Neural cell (in vitro differentiated cells): ENCODE measurements around the gene PDE4D. TPM values are rescaled to one million over a fixed set of nuclear protein-coding genes. Genes with fewer than 3 reads are reported as not detected.

Experiments used
- H2AFZ ChIP-seq: fragments of 200-600, 300-800 bp; sonication (generic), shearing (Covaris generic); 2 replicates; pipeline ENCODE4 v1.6.0; 2014; ENCODE audit warnings: low read depth, mild to moderate bottlenecking, antibody characterized with exemption, low read length, moderate library complexity
- H3F3A ChIP-seq: fragments of 200-600 bp; shearing (Covaris generic); 2 replicates; pipeline ENCODE4 v1.6.1; 2016; ENCODE audit warnings: mild to moderate bottlenecking, moderate library complexity, mixed read lengths, antibody characterized with exemption, low read length; ENCODE audit not compliant: insufficient read depth, poor library complexity, severe bottlenecking
- H3K27ac ChIP-seq: fragments of 200-600, 300-800 bp; sonication (generic), shearing (Covaris generic); 2 replicates; pipeline ENCODE4 v1.5.1; 2014; ENCODE audit warnings: mild to moderate bottlenecking, low read length, moderate library complexity
- H3K27me3 ChIP-seq: fragments of 300-800, 200-600 bp; sonication (generic), shearing (Covaris generic); 2 replicates; pipeline ENCODE4 v1.6.0; 2014; ENCODE audit warnings: mild to moderate bottlenecking, low read depth, low read length, moderate library complexity; ENCODE audit not compliant: insufficient read depth
- H3K36me3 ChIP-seq: fragments of 300-800, 200-600 bp; sonication (generic), shearing (Covaris generic); 2 replicates; pipeline ENCODE4 v1.5.1; 2014; ENCODE audit warnings: mild to moderate bottlenecking, antibody characterized with exemption, low read length, moderate library complexity; ENCODE audit not compliant: insufficient read depth
- H3K4me2 ChIP-seq: fragments of 300-800, 200-600 bp; sonication (generic), shearing (Covaris generic); 2 replicates; pipeline ENCODE4 v1.6.0; 2014; ENCODE audit warnings: mild to moderate bottlenecking, low read length
- H3K4me3 ChIP-seq: fragments of 300-800, 200-600 bp; sonication (generic), shearing (Covaris generic); 2 replicates; pipeline ENCODE4 v1.5.1; 2014; ENCODE audit warnings: mild to moderate bottlenecking, low read length, moderate library complexity
- H3K79me2 ChIP-seq: fragments of 200-600 bp; shearing (Covaris generic); replicated peaks from 2 replicates; pipeline ENCODE4 v1.6.0; 2014; ENCODE audit warnings: mild to moderate bottlenecking, low read length, moderate library complexity; ENCODE audit not compliant: insufficient read depth
- H3K9ac ChIP-seq: fragments of 300-800, 200-600 bp; sonication (generic), shearing (Covaris generic); 2 replicates; pipeline ENCODE4 v1.6.1; 2016; ENCODE audit warnings: mild to moderate bottlenecking, low read length, mixed read lengths
- H3K9me2 ChIP-seq: fragments of 200-600 bp; shearing (Covaris generic); 2 replicates; pipeline ENCODE4 v1.6.1; 2016; ENCODE audit warnings: mild to moderate bottlenecking, low read length, mixed read lengths; ENCODE audit not compliant: insufficient read depth
- H3K9me3 ChIP-seq: fragments of 200-600, 300-800 bp; sonication (generic), shearing (Covaris generic); 2 replicates; pipeline ENCODE4 v1.6.1; 2016; ENCODE audit warnings: mild to moderate bottlenecking, mixed run types, low read length, moderate library complexity, mixed read lengths
- H4K20me1 ChIP-seq: fragments of 200-600 bp; shearing (Covaris generic); 2 replicates; pipeline ENCODE4 v1.6.1; 2016; ENCODE audit warnings: mild to moderate bottlenecking, mixed run types; ENCODE audit not compliant: insufficient read depth
- EP300 ChIP-seq: fragments of 450-650 bp; conservative IDR thresholded peaks from 2 replicates; pipeline ENCODE4 v1.6.1; 2014; ENCODE audit warnings: antibody characterized with exemption, mild to moderate bottlenecking, moderate library complexity; ENCODE audit not compliant: poor library complexity, severe bottlenecking
- EZH2 ChIP-seq: fragments of 200-600, 300-800 bp; shearing (Covaris generic), sonication (generic); IDR thresholded peaks from 2 replicates; pipeline ENCODE4 v1.6.1; 2014; ENCODE audit warnings: antibody characterized with exemption, low read length, borderline replicate concordance, mild to moderate bottlenecking; ENCODE audit not compliant: insufficient read depth, poor library complexity, severe bottlenecking
- MXI1 ChIP-seq: fragments of 450-650 bp; conservative IDR thresholded peaks from 2 replicates; pipeline ENCODE4 v1.6.1; 2014; ENCODE audit warnings: antibody characterized with exemption, mild to moderate bottlenecking; ENCODE audit not compliant: poor library complexity, severe bottlenecking
- POLR2AphosphoS5 ChIP-seq: IDR thresholded peaks from 2 replicates; pipeline ENCODE4 v1.6.1; 2012
- RAD21 ChIP-seq: fragments of 450-650 bp; conservative IDR thresholded peaks from 2 replicates; pipeline ENCODE4 v1.6.1; 2014; ENCODE audit warnings: antibody characterized with exemption, mild to moderate bottlenecking, moderate library complexity
- SMC3 ChIP-seq: fragments of 450-650 bp; conservative IDR thresholded peaks from 2 replicates; pipeline ENCODE4 v1.6.1; 2014; ENCODE audit warnings: antibody characterized with exemption, mild to moderate bottlenecking, moderate library complexity; ENCODE audit not compliant: poor library complexity
- TAF1 ChIP-seq: IDR thresholded peaks from 2 replicates; pipeline ENCODE4 v1.6.1; 2012; ENCODE audit warnings: low read depth
- polyA plus RNA-seq: library from polyadenylated mRNA; depleted of rRNA; stranded (reverse); fragments of >200 nt; gene quantifications from 2 replicates; pipeline ENCODE4 v1.2.3, GENCODE V29; 2014
- TF ChIP-seq, protein P1 (sequence below): IDR thresholded peaks from 2 replicates; pipeline ENCODE4 v1.6.1; 2012; ENCODE audit warnings: borderline replicate concordance
- TF ChIP-seq, protein P2 (sequence below): fragments of 450-650 bp; IDR thresholded peaks from 2 replicates; pipeline ENCODE4 v1.5.1; 2014; ENCODE audit warnings: antibody characterized with exemption, mild to moderate bottlenecking, moderate library complexity; ENCODE audit not compliant: poor library complexity, severe bottlenecking

PDE4D gene
- polyA plus RNA-seq, 1 donor from 2014 or later: 42.8 TPM

DNA sequence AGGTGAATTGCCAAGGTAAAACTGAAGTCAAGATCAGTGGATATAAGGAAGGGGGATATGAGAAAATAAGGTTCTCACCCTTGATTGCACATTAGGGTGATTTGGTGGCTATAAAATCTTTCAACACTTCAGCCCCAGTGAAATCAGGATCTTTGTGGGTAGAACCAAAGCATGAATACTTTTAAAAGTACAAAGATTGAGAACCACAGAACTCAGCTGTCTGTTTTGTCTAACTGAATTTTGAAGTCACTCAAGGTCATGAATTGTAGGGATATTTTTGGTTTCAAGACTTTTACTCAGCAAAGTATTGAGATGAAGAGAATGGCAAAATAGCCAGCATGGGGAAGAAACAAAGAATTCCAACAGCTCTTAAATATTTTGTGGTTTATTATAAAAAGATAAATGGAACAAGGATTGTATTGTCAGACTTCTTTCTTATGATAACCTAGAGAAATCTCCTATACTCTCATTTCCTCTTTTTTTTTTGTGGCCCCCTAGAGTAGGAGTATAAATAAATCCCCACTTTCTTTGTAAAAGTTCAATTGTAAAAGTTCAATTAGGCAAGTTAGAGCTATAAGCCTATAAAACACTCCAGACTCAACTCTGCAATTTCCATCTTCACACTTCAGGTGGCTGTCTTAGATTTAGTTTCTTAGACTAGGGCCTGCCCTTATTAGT, 272.9 kb downstream of the PDE4D start:
- H3K27me3 ChIP-seq: no peaks in the 10 kb centered on the region
- no peak overlapping the region for H3K9ac ChIP-seq
- peaks cover 3% of the 10 kb centered on the region for H3F3A ChIP-seq
- no peaks in the 10 kb centered on the region for H3K79me2 ChIP-seq
- no peak overlapping the region for H2AFZ ChIP-seq
- no peak overlapping the region for H3K4me3 ChIP-seq
- H3K4me2 ChIP-seq: no peak overlapping the region
- TF ChIP-seq EZH2 (no peak), RAD21 (no peak), POLR2AphosphoS5 (no peak), MXI1 (no peak), SMC3 (no peak), EP300 (no peak), TAF1 (no peak)
- TF ChIP-seq, protein P1, sequence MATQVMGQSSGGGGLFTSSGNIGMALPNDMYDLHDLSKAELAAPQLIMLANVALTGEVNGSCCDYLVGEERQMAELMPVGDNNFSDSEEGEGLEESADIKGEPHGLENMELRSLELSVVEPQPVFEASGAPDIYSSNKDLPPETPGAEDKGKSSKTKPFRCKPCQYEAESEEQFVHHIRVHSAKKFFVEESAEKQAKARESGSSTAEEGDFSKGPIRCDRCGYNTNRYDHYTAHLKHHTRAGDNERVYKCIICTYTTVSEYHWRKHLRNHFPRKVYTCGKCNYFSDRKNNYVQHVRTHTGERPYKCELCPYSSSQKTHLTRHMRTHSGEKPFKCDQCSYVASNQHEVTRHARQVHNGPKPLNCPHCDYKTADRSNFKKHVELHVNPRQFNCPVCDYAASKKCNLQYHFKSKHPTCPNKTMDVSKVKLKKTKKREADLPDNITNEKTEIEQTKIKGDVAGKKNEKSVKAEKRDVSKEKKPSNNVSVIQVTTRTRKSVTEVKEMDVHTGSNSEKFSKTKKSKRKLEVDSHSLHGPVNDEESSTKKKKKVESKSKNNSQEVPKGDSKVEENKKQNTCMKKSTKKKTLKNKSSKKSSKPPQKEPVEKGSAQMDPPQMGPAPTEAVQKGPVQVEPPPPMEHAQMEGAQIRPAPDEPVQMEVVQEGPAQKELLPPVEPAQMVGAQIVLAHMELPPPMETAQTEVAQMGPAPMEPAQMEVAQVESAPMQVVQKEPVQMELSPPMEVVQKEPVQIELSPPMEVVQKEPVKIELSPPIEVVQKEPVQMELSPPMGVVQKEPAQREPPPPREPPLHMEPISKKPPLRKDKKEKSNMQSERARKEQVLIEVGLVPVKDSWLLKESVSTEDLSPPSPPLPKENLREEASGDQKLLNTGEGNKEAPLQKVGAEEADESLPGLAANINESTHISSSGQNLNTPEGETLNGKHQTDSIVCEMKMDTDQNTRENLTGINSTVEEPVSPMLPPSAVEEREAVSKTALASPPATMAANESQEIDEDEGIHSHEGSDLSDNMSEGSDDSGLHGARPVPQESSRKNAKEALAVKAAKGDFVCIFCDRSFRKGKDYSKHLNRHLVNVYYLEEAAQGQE: no peak
- TF ChIP-seq, protein P2, sequence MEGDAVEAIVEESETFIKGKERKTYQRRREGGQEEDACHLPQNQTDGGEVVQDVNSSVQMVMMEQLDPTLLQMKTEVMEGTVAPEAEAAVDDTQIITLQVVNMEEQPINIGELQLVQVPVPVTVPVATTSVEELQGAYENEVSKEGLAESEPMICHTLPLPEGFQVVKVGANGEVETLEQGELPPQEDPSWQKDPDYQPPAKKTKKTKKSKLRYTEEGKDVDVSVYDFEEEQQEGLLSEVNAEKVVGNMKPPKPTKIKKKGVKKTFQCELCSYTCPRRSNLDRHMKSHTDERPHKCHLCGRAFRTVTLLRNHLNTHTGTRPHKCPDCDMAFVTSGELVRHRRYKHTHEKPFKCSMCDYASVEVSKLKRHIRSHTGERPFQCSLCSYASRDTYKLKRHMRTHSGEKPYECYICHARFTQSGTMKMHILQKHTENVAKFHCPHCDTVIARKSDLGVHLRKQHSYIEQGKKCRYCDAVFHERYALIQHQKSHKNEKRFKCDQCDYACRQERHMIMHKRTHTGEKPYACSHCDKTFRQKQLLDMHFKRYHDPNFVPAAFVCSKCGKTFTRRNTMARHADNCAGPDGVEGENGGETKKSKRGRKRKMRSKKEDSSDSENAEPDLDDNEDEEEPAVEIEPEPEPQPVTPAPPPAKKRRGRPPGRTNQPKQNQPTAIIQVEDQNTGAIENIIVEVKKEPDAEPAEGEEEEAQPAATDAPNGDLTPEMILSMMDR: no peak
- no peaks in the 10 kb centered on the region for H3K36me3 ChIP-seq
- H4K20me1 ChIP-seq: no peaks in the 10 kb centered on the region
- no peaks in the 10 kb centered on the region for H3K9me3 ChIP-seq
- H3K27ac ChIP-seq: no peak overlapping the region
- H3K9me2 ChIP-seq: no peaks in the 10 kb centered on the region

DNA sequence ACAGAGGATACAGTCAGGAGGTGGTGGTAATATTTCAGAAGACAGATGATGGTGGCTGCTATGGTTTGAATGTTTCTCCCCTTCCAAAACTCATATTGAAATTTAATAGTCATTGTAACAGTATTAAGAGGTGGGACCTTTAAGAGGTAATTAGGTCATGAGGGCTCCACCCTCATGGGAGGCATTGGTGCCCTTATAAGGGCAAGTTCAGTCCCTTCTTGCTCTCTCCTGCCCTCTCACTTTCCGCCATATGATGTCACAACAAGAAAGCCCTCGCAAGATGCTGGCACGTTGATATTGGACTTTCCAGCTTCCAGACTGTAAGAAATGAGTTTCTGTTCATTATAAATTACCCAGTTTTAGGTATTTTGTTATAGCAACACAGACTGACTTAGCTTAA, 274.9 kb downstream of the PDE4D start:
- H3K79me2 ChIP-seq: no peaks in the 10 kb centered on the region
- no peaks in the 10 kb centered on the region for H3K9me3 ChIP-seq
- no peaks in the 10 kb centered on the region for H3K27me3 ChIP-seq
- peaks cover 3% of the 10 kb centered on the region for H3F3A ChIP-seq
- H3K36me3 ChIP-seq: no peaks in the 10 kb centered on the region
- H3K9me2 ChIP-seq: no peaks in the 10 kb centered on the region
- H3K9ac ChIP-seq: no peak overlapping the region
- no peak overlapping the region for H3K4me2 ChIP-seq
- H3K4me3 ChIP-seq: no peak overlapping the region
- TF ChIP-seq SMC3 (no peak), RAD21 (no peak), TAF1 (no peak), EP300 (no peak), POLR2AphosphoS5 (no peak), MXI1 (no peak), EZH2 (no peak)
- TF ChIP-seq, protein P1: no peak
- TF ChIP-seq, protein P2: no peak
- no peaks in the 10 kb centered on the region for H4K20me1 ChIP-seq
- H3K27ac ChIP-seq: no peak overlapping the region
- H2AFZ ChIP-seq: no peak overlapping the region
